NCI-H1092 (cell line): Measurements from ENCODE around the gene ZBTB20.

Experiments
- DNase-seq: peaks from one replicate; lab custom pipeline; 2025; lab: John Stamatoyannopoulos, UW

The ZBTB20 gene

DNA sequence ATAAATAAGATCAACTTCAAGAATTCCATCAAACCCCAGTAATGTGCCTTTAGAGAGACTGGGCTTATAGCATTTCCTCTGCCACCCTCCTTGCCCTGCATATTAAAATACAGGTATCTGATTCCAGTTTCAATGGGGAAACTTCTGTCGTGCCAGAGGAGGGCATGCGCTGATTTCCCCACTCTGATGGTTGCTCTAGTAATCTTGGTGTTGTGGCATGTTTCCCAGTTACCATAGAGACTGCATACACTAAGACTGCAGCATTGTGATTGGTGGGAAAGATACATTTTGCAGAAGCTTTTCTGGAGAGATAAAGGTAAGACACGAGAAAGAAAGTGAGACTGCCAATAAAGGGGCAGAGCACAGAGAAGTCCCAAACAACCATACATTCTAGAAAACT lies 627.7 kb downstream of the ZBTB20 start:
- no peak for DNase-seq

GRCh38 chr3:114518206-114518808 lies 628.8 kb downstream of the ZBTB20 start:
- no peak for DNase-seq

- DNase-seq: no peak
Observed at GRCh38 chr3:114510201-114510600, 636.9 kb downstream of the ZBTB20 start.

- no peak for DNase-seq
Observed at GRCh38 chr3:114509756-114510155, 637.3 kb downstream of the ZBTB20 start.

GRCh38 chr3:114508976-114509375 lies 638.1 kb downstream of the ZBTB20 start:
- no peak for DNase-seq

- DNase-seq: no peak
Observed at GRCh38 chr3:114508208-114508607, 638.9 kb downstream of the ZBTB20 start.

GRCh38 chr3:114506591-114507300 lies 640.3 kb downstream of the ZBTB20 start:
- no peak for DNase-seq

GRCh38 chr3:114504941-114505628 lies 642.0 kb downstream of the ZBTB20 start:
- DNase-seq: no peak

GRCh38 chr3:114502204-114502603 lies 644.9 kb downstream of the ZBTB20 start:
- no peak for DNase-seq

DNA sequence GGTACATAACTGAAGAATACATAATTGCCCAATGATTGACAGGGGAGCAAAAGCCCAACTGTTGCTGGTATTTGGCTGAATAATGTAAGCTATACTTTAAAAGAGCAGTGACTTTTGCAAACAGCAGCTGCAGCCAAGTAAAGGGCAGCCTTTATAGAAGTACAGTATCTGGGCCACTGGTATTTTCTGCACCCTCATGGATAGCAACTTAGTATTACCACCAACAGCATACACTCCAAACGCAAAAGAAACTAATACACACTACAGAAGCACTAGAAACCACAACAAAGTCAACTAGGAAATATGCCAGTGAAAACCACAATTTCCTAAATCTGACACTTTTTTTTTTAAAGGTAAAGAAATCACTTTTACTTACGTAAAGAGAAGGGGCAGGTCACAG lies 647.1 kb downstream of the ZBTB20 start:
- no peak for DNase-seq

GRCh38 chr3:114498539-114499370 lies 648.3 kb downstream of the ZBTB20 start:
- DNase-seq: no peak

DNA sequence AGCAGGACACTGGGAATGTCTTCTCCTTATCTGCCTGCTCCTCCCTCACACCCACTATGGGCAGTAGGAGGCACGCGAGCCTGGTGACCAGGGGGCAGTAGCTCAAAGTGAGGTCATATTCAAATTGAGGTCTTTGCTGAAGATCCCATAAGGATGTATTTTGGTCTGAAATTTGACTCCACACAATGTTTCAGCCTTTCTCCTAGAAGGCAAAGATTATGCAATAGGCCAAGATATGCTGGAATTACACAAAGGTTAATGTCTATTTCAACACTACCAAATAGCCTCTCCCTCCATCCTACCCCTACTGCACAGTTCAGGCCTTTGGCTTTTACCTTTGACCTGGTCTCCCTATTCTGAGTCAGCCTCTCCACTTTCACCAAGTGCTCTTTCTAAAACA lies 650.2 kb downstream of the ZBTB20 start:
- no peak for DNase-seq

GRCh38 chr3:114496466-114496865 lies 650.6 kb downstream of the ZBTB20 start:
- DNase-seq: no peak

- DNase-seq: no peak
Observed at GRCh38 chr3:114496021-114496434, 651.1 kb downstream of the ZBTB20 start.

GRCh38 chr3:114494498-114494897 lies 652.6 kb downstream of the ZBTB20 start:
- DNase-seq: no peak

DNA sequence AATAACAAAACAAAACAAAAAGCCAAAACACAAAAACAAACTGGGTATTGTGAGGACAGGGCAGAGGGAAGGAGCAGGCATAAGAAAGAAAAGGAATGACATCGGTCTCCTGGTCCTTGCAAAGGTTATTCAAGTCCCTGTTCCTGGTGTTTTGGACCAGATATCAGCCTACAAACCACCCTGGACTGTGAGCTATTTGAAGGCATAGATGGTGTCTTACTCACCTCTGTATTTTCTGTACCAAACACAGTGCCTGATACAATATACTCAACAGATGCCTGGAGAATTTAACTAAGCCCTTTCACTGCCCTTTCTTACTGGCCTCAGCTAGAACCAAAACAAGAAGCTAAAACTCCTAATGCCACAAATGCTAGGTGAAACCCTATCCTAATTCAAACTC lies 656.3 kb downstream of the ZBTB20 start:
- DNase-seq: no peak

DNA sequence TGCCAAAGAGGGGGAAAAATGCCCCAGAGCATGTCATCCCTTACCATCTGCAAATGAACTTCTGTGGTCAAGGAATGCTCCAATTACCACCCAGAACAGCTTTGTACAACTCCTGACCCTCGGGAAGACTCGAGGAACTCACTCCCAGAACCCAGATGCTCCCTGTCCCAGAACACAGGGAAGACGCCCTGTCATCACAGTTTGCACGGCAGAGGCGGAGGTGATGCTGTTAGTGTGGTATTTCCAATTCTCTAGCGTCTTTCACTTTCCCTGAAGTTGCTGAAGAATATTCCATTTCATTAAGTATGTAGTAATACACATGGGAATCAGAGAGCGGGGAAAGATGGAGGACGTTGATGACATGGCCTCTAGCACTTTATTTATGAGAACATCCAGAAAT lies 659.6 kb downstream of the ZBTB20 start:
- no peak for DNase-seq

DNA sequence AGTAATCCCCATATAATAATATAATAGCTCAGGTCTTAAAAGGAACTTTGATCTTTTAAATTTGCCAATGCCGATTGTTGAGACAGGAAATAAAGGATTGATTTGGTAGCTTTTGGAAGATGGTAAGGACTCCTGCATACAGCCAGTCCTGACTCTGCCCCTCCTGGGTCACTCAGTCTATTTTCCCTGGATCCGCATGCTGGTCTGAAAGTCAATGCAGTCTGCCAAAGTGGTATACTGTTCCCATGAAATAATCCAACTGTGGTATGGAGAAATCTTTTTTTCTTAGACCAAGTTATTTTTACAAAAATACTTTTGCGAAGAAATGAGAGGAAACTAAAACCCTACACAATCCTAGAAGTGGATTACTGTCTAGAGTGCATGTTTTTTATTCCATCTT lies 662.2 kb downstream of the ZBTB20 start:
- DNase-seq: no peak

DNA sequence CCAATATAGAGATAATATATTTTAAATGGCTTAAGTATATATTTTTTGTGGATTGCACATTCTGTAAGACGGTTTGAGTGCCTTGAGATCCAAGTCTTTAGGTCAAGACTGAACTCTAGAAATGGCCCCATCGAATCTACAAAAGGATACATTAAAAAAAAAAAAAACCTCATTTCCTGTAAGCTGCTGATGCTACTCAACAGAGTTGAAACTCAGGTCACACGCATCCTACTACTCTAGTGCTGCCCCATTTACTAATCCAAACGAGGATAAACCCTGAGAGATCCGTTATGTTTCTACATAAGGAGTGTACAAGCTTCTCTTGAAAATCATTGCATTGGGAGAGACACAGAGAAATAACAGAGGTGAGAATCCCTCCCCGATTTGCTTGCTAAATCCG lies 666.0 kb downstream of the ZBTB20 start:
- no peak for DNase-seq

DNA sequence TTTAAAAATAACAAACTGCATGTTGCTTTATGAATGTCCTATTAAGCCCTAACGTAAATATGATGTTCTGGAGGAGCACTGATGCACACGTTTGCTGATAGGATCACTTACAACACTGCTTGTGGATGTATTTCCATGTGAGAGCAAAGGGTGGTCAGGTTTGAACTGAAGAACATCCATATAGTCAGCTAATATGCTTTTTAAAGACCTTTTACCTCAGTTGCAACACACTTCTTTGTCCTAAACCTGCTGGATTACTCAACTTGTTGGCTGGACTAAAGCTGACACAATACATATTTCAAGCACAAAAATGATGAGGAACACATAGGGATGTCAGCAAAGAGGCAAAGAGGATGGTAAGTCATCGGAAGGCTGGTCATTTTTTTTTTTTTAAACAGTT lies 666.6 kb downstream of the ZBTB20 start:
- no peak for DNase-seq

DNA sequence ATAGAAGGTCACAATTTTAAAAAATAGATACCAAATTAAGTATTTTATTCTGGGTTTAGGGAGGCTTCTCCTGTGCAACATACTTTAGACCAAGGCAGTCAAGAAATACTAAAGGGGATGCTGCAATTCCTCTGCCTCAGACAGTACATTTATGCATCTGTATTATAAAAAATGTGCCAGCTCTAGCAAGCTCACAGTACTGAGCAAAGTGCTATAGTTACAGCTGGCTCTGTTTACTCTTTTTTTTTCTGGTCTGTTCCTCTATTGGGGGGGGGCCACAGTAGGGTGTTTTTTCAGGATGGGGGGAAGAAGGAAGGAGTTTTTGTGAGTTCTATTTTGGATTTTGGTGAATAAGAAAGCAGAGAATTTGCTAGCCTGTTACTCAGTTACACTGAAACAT lies 668.3 kb downstream of the ZBTB20 start:
- DNase-seq: no peak

DNA sequence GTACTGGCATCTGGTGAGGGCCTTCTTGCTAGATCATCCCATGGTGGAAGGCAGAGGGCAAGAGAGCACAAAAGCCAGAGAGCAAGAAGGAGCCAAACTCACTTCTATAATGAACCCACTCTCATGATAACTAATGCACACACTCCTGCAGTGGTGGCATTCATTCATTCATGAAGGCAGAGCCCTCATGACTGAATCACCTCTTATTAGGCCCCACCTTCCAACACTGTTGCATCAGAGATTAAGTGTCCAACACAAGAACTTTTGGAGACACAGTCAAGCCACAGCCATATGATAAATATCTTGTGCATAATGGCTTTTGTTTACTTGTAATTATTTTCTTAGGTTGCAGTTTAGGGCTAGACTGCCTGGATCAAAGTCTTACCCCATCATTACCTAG lies 670.6 kb downstream of the ZBTB20 start:
- DNase-seq: no peak

- DNase-seq: no peak
Observed at GRCh38 chr3:114471478-114471877, 675.6 kb downstream of the ZBTB20 start.
